Pons (tissue), 1 donor: ENCODE measurements around the gene SLC25A25.
"Not testable (repeated sequence)": the region's sequence is repeated elsewhere in the genome, so short reads cannot be mapped to it uniquely, and the experiment has no call there.

Experiments used
- DNase-seq: peaks from one replicate; pipeline ENCODE4 v3.0.0-alpha.2; 2016; ENCODE audit warnings: low spot score

SLC25A25 gene

GRCh38 chr9:128067645-128068385 lies at the start of gene SLC25A25:
TSS of gene SLC25A25 (plus strand) at chr9:128068232. CDS start at chr9:128068320, 88 bp downstream.
- peak; percentile 99 for DNase-seq

GRCh38 chr9:128020692-128021091 lies 47.3 kb upstream of the SLC25A25 start:
- DNase-seq = no peak

- DNase-seq = no peak
These were observed 46.9 kb upstream of the SLC25A25 start for GRCh38 chr9:128021098-128021497.

GRCh38 chr9:128022886-128023285 lies 45.1 kb upstream of the SLC25A25 start:
- DNase-seq = no peak

- DNase-seq = not testable (repeated sequence)
These were observed 44.4 kb upstream of the SLC25A25 start for GRCh38 chr9:128023671-128024070.

GRCh38 chr9:128024761-128025308 lies 43.2 kb upstream of the SLC25A25 start:
- DNase-seq = no peak

- DNase-seq = no peak
These were observed 42.3 kb upstream of the SLC25A25 start for GRCh38 chr9:128025736-128026135.

GRCh38 chr9:128026255-128026772 lies 41.7 kb upstream of the SLC25A25 start:
- DNase-seq = no peak

GRCh38 chr9:128026773-128027541 lies 41.1 kb upstream of the SLC25A25 start:
- DNase-seq = no peak

- no peak for DNase-seq
These were observed 40.3 kb upstream of the SLC25A25 start for GRCh38 chr9:128027705-128028104.

GRCh38 chr9:128033609-128034008 lies 34.4 kb upstream of the SLC25A25 start:
- no peak for DNase-seq

- DNase-seq = peak; percentile 88
These were observed 33.0 kb upstream of the SLC25A25 start for GRCh38 chr9:128034821-128035652.

GRCh38 chr9:128036522-128036921 lies 31.5 kb upstream of the SLC25A25 start:
- not testable (repeated sequence) for DNase-seq

- not testable (repeated sequence) for DNase-seq
These were observed 27.2 kb upstream of the SLC25A25 start for GRCh38 chr9:128040783-128041182.

GRCh38 chr9:128042043-128042442 lies 26.0 kb upstream of the SLC25A25 start:
- no peak for DNase-seq

- DNase-seq = no peak
These were observed 24.6 kb upstream of the SLC25A25 start for GRCh38 chr9:128043467-128043868.

GRCh38 chr9:128045409-128045808 lies 22.6 kb upstream of the SLC25A25 start:
- not testable (repeated sequence) for DNase-seq

- no peak for DNase-seq
These were observed 22.2 kb upstream of the SLC25A25 start for GRCh38 chr9:128045831-128046230.

GRCh38 chr9:128047231-128047630 lies 20.8 kb upstream of the SLC25A25 start:
- DNase-seq = no peak

GRCh38 chr9:128048663-128049062 lies 19.4 kb upstream of the SLC25A25 start:
- no peak for DNase-seq

- DNase-seq = no peak
These were observed 18.2 kb upstream of the SLC25A25 start for GRCh38 chr9:128049843-128050242.
